Astrocyte (in vitro differentiated cells and primary cell): Measurements from ENCODE around the gene TAF6. TPM values are rescaled to one million over a fixed set of nuclear protein-coding genes. Genes with fewer than 3 reads are reported as not detected.

Source experiments
- DNase-seq: peaks from one replicate; pipeline ENCODE4 v3.0.0-alpha.2; 2010; ENCODE audit warnings: low read depth
- FAIRE-seq: peaks from 2 replicates; lab custom pipeline; 2011; peaks lifted over from hg19 to GRCh38; lab: Jason Lieb, UNC
- H2AFZ ChIP-seq: 2 replicates; pipeline ENCODE4 v1.6.0; 2012; ENCODE audit warnings: low read depth, low read length, inconsistent platforms
- H3K27ac ChIP-seq: 2 replicates; pipeline ENCODE4 v1.5.1; 2011; ENCODE audit warnings: low read depth, low read length, inconsistent platforms
- H3K27me3 ChIP-seq: 2 replicates; pipeline ENCODE4 v1.6.0; 2011; ENCODE audit warnings: low read length, inconsistent platforms; ENCODE audit not compliant: insufficient read depth
- H3K36me3 ChIP-seq: 2 replicates; pipeline ENCODE4 v1.5.1; 2011; ENCODE audit warnings: low read length, inconsistent platforms; ENCODE audit not compliant: insufficient read depth
- H3K4me1 ChIP-seq: 2 replicates; pipeline ENCODE4 v1.5.1; 2011; ENCODE audit warnings: low read length, inconsistent platforms; ENCODE audit not compliant: insufficient read depth
- H3K4me2 ChIP-seq: 2 replicates; pipeline ENCODE4 v1.6.0; 2012; ENCODE audit warnings: low read length, inconsistent platforms
- H3K4me3 ChIP-seq: 2 replicates; pipeline ENCODE4 v1.5.1; 2011; ENCODE audit warnings: low read depth, mild to moderate bottlenecking, low read length, inconsistent platforms; ENCODE audit not compliant: insufficient read depth
- H3K79me2 ChIP-seq: 2 replicates; pipeline ENCODE4 v1.6.0; 2012; ENCODE audit warnings: mild to moderate bottlenecking, low read length, inconsistent platforms; ENCODE audit not compliant: insufficient read depth
- H3K9ac ChIP-seq: 2 replicates; pipeline ENCODE4 v1.6.0; 2012; ENCODE audit warnings: mild to moderate bottlenecking, low read length, inconsistent platforms
- H3K9me3 ChIP-seq: 2 replicates; pipeline ENCODE4 v1.5.1; 2012; ENCODE audit warnings: low read depth, mild to moderate bottlenecking, low read length, inconsistent platforms; ENCODE audit not compliant: insufficient read depth
- H4K20me1 ChIP-seq: 2 replicates; pipeline ENCODE4 v1.6.0; 2012; ENCODE audit warnings: low read length, inconsistent platforms; ENCODE audit not compliant: insufficient read depth
- H3K27ac Mint-ChIP-seq: one replicate; pipeline ENCODE4 v1.8.0; 2021; ENCODE audit warnings: mild to moderate bottlenecking, mixed read lengths; ENCODE audit not compliant: unreplicated experiment
- H3K27me3 Mint-ChIP-seq: one replicate; pipeline ENCODE4 v1.8.0; 2021; ENCODE audit warnings: low read depth, mixed read lengths; ENCODE audit not compliant: unreplicated experiment
- H3K36me3 Mint-ChIP-seq: one replicate; pipeline ENCODE4 v1.8.0; 2021; ENCODE audit warnings: low read depth, mixed read lengths; ENCODE audit not compliant: unreplicated experiment
- H3K4me1 Mint-ChIP-seq: one replicate; pipeline ENCODE4 v1.8.0; 2021; ENCODE audit warnings: low read depth, mixed read lengths; ENCODE audit not compliant: unreplicated experiment
- H3K4me3 Mint-ChIP-seq: one replicate; pipeline ENCODE4 v1.8.0; 2021; ENCODE audit warnings: mild to moderate bottlenecking, moderate library complexity, mixed read lengths; ENCODE audit not compliant: unreplicated experiment
- H3K9me3 Mint-ChIP-seq: one replicate; pipeline ENCODE4 v1.8.0; 2021; ENCODE audit warnings: mild to moderate bottlenecking, mixed read lengths; ENCODE audit not compliant: unreplicated experiment
- CTCF ChIP-seq: IDR thresholded peaks from 2 replicates; pipeline ENCODE4 v1.5.1; 2011; ENCODE audit warnings: low read depth, mild to moderate bottlenecking, inconsistent platforms, low read length, moderate library complexity; ENCODE audit not compliant: insufficient read depth
- EZH2 ChIP-seq: IDR thresholded peaks from 2 replicates; pipeline ENCODE4 v1.6.1; 2012; ENCODE audit warnings: mild to moderate bottlenecking, low read length, inconsistent platforms; ENCODE audit not compliant: insufficient read depth
- total RNA-seq: library from RNA; stranded (reverse); gene quantifications from 2 replicates; pipeline ENCODE4 v1.2.1, GENCODE V29; 2021

The TAF6 gene
- total RNA-seq, 1 donor from 2014 or later = 47.0 TPM

GRCh38 chr7:100163871-100164270 lies 44.7 kb upstream of the TAF6 start:
- no peak overlapping the region for H3K27ac ChIP-seq
- H3K4me1 ChIP-seq = peaks cover 15% of the 10 kb centered on the region
- TF ChIP-seq CTCF = no peak
- no peak for TF ChIP-seq EZH2
- Mint-ChIP-seq H3K4me3 (no peak overlapping the region), H3K4me1 (peaks cover 17% of the 10 kb centered on the region), H3K27ac (no peak overlapping the region), H3K36me3 (peaks cover 4% of the 10 kb centered on the region), H3K27me3 (peaks cover 32% of the 10 kb centered on the region), H3K9me3 (peaks cover 2% of the 10 kb centered on the region)
- no peaks in the 10 kb centered on the region for H3K36me3 ChIP-seq
- H3K4me3 ChIP-seq = no peak overlapping the region
- H3K9ac ChIP-seq = no peak overlapping the region
- H3K79me2 ChIP-seq = peaks cover 2% of the 10 kb centered on the region
- DNase-seq (no peak), FAIRE-seq (no peak)
- peaks cover 12% of the 10 kb centered on the region for H3K27me3 ChIP-seq
- H2AFZ ChIP-seq = no peak overlapping the region
- no peaks in the 10 kb centered on the region for H3K9me3 ChIP-seq
- H4K20me1 ChIP-seq = no peaks in the 10 kb centered on the region
- no peak overlapping the region for H3K4me2 ChIP-seq

DNA sequence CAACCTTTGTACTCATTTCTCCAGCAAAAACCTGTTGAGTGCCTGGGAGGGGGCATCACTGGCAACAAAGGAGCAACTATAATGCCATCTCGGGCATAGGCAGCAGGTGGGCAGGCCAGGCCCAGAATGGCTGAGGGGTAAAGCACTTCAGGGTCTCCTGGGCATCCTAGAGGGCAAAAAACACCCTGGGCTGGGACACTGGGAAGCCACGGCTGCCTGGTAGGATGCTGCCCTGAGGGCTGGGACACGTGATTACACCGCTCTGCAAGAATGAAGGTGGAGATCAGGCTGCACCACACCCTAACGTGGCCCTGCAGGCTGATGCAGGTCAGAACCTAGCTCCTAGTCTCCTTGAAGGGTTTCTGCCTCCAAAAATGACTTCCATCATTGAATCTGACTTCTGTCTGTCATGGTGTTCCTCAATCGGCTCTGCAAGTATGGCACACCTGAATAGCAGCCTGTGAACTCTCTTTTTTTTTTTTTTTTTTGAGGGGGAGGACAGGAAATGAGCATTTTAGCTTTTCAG lies 43.9 kb upstream of the TAF6 start:
- no peak overlapping the region for H3K27ac ChIP-seq
- peaks cover 4% of the 10 kb centered on the region for H3K79me2 ChIP-seq
- no peak overlapping the region for H3K9ac ChIP-seq
- H3K4me1 ChIP-seq = peaks cover 8% of the 10 kb centered on the region
- peaks cover 12% of the 10 kb centered on the region for H3K27me3 ChIP-seq
- FAIRE-seq = no peak
- Mint-ChIP-seq H3K9me3 (peaks cover 2% of the 10 kb centered on the region), H3K27ac (no peak overlapping the region), H3K4me1 (peaks cover 11% of the 10 kb centered on the region), H3K27me3 (peaks cover 25% of the 10 kb centered on the region), H3K4me3 (no peak overlapping the region), H3K36me3 (no peaks in the 10 kb centered on the region)
- no peak for DNase-seq
- H3K9me3 ChIP-seq = no peaks in the 10 kb centered on the region
- H3K36me3 ChIP-seq = no peaks in the 10 kb centered on the region
- H3K4me2 ChIP-seq = no peak overlapping the region
- TF ChIP-seq CTCF = no peak
- TF ChIP-seq EZH2 = no peak
- H2AFZ ChIP-seq = no peak overlapping the region
- no peak overlapping the region for H3K4me3 ChIP-seq
- no peaks in the 10 kb centered on the region for H4K20me1 ChIP-seq

DNA sequence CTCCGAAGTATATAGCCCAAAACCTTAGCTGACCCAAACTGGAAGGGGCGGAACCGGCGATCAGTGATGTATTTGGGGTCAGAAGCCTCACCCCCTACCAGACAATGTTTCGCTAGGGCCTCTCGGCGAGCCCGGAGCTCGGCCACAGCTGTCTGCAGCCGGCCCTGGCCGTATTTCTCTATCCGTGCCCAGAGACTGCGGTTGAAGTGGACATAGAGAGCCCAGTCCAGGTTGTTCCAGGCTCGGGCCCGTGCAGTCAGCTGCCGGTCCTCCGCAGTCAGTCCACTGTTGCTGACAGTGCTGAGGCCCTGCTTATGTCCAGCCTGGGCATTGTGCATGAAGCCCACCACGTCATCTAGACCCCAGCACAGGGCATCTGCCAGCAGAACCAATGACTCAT lies 40.9 kb upstream of the TAF6 start:
- Histone ChIP-seq H3K9ac (no peak overlapping the region), H3K4me3 (no peak overlapping the region), H3K27ac (no peak overlapping the region), H3K79me2 (peaks cover 30% of the 10 kb centered on the region), H3K4me2 (no peak overlapping the region), H2AFZ (no peak overlapping the region), H4K20me1 (peaks cover 26% of the 10 kb centered on the region), H3K4me1 (peaks cover 7% of the 10 kb centered on the region), H3K36me3 (peaks cover 9% of the 10 kb centered on the region), H3K27me3 (no peaks in the 10 kb centered on the region), H3K9me3 (no peaks in the 10 kb centered on the region)
- Mint-ChIP-seq H3K27me3 (peaks cover 2% of the 10 kb centered on the region), H3K9me3 (no peaks in the 10 kb centered on the region), H3K36me3 (no peaks in the 10 kb centered on the region), H3K4me3 (peak overlapping the region; percentile 50), H3K27ac (no peak overlapping the region), H3K4me1 (peaks cover 7% of the 10 kb centered on the region)
- TF ChIP-seq CTCF (no peak), EZH2 (no peak)
- no peak for FAIRE-seq
- DNase-seq = no peak
